Measurements from ENCODE around the gene TASOR2. TPM values are rescaled to one million over a fixed set of nuclear protein-coding genes. Genes with fewer than 3 reads are reported as not detected.

The TASOR2 gene
- total RNA-seq, 1 donor from 2014 or later = 62.6 TPM

DNA sequence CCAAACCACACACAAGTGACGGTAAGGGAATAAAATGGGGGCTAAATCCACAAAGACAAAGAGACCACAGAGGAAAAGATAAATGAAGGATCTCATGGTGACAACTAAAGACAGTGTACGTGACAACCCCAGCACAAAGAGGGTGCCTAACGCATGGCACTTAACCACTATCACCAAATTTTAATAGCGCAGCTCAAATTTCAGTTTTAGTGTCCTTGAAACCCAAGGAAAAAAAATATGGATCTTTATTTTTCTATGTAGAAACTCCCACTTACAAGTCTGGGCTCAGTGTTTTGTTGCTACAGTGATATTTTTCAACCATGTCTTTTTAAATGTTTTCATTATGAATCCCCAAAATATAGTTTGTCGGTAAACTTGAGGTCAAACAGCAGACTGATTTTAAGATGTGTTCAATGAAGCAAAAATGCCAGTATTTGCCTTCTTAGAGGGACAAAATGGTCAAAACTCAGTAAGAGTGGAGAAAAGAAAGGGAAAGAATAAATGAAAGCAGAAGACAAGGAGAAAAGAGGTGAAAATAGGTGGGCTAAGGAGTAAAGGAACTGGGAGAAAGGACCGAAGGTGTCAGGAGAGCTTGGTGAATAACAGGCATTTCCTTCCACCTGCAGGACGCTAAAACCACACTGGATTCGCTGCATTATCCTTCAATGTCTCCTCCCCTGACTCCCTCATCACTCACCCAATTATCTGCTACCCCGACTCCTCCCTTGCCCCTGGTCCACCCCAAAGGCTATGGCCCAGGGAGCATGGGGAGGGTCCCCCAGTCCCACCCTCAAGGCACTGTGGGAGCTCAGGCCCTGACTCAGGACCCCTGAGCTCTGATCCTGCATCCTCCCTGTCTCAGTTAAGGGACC, 21.7 kb upstream of the TASOR2 start:
- Mint-ChIP-seq H3K27me3 (ENCODE audit: low read depth) (no peaks in the 10 kb centered on the region), H3K4me1 (ENCODE audit: low read depth) (peaks cover 10% of the 10 kb centered on the region), H3K27ac (ENCODE audit: unreplicated experiment) (no peak overlapping the region), H3K9me3 (ENCODE audit: low read depth) (no peaks in the 10 kb centered on the region), H3K4me3 (ENCODE audit: unreplicated experiment) (no peak overlapping the region), H3K36me3 (ENCODE audit: low read depth) (no peaks in the 10 kb centered on the region)
- TF ChIP-seq, protein P1, sequence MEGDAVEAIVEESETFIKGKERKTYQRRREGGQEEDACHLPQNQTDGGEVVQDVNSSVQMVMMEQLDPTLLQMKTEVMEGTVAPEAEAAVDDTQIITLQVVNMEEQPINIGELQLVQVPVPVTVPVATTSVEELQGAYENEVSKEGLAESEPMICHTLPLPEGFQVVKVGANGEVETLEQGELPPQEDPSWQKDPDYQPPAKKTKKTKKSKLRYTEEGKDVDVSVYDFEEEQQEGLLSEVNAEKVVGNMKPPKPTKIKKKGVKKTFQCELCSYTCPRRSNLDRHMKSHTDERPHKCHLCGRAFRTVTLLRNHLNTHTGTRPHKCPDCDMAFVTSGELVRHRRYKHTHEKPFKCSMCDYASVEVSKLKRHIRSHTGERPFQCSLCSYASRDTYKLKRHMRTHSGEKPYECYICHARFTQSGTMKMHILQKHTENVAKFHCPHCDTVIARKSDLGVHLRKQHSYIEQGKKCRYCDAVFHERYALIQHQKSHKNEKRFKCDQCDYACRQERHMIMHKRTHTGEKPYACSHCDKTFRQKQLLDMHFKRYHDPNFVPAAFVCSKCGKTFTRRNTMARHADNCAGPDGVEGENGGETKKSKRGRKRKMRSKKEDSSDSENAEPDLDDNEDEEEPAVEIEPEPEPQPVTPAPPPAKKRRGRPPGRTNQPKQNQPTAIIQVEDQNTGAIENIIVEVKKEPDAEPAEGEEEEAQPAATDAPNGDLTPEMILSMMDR (IDR thresholded peaks at IDR 0.05) = no peak
- DNase-seq (ENCODE audit: low spot score) = no peak

DNA sequence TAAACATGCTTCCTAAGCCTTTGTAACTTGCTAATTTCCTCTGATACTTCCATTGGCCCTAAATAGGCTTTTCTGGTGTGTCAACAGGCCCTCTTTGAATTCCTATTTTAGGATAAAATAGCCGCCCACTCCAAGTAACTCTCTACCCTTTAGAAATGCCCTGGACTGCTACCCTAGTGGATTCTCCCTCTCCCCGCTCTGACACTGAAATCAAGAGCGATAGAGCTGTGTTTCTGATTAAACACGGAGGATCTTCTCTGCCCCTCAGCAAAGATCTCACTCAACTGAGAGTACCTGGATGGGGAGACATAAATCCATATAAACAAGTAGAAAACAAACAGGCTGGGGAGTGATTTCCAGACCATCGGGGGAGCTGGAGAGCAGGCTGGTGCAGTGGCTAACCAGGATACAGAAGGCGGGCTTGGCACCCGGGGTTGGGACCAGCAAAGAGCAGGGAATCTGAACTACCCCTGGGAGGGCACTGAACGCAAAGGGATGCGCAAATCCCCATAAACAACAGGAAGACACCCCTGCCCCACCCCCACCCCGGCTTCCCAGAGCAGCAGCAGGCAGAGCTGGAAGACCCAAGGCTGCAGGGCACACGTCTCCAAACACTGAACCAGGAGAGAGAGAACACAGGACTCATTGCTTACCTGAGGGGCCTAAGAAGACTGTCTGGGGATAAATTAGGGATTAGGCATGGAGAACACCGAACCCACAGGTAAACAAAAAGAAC, 20.8 kb upstream of the TASOR2 start:
- H3K36me3 Mint-ChIP-seq (ENCODE audit: low read depth) = no peaks in the 10 kb centered on the region
- no peak overlapping the region for H3K4me3 Mint-ChIP-seq (ENCODE audit: unreplicated experiment)
- H3K27me3 Mint-ChIP-seq (ENCODE audit: low read depth) = no peaks in the 10 kb centered on the region
- no peak overlapping the region for H3K27ac Mint-ChIP-seq (ENCODE audit: unreplicated experiment)
- DNase-seq (ENCODE audit: low spot score) = no peak
- TF ChIP-seq, protein P1 (IDR thresholded peaks at IDR 0.05) = no peak
- H3K4me1 Mint-ChIP-seq (ENCODE audit: low read depth) = peaks cover 10% of the 10 kb centered on the region
- H3K9me3 Mint-ChIP-seq (ENCODE audit: low read depth) = no peaks in the 10 kb centered on the region

GRCh38 chr10:5665373-5666007, 19.1 kb upstream of the TASOR2 start:
- Mint-ChIP-seq H3K27ac (ENCODE audit: unreplicated experiment) (peak overlapping the region; percentile 30), H3K4me1 (ENCODE audit: low read depth) (peaks cover 10% of the 10 kb centered on the region), H3K27me3 (ENCODE audit: low read depth) (no peaks in the 10 kb centered on the region), H3K9me3 (ENCODE audit: low read depth) (no peaks in the 10 kb centered on the region), H3K36me3 (ENCODE audit: low read depth) (no peaks in the 10 kb centered on the region), H3K4me3 (ENCODE audit: unreplicated experiment) (peak overlapping the region; percentile 77)
- TF ChIP-seq, protein P1 (IDR thresholded peaks at IDR 0.05) = no peak
- DNase-seq (ENCODE audit: low spot score) = no peak

DNA sequence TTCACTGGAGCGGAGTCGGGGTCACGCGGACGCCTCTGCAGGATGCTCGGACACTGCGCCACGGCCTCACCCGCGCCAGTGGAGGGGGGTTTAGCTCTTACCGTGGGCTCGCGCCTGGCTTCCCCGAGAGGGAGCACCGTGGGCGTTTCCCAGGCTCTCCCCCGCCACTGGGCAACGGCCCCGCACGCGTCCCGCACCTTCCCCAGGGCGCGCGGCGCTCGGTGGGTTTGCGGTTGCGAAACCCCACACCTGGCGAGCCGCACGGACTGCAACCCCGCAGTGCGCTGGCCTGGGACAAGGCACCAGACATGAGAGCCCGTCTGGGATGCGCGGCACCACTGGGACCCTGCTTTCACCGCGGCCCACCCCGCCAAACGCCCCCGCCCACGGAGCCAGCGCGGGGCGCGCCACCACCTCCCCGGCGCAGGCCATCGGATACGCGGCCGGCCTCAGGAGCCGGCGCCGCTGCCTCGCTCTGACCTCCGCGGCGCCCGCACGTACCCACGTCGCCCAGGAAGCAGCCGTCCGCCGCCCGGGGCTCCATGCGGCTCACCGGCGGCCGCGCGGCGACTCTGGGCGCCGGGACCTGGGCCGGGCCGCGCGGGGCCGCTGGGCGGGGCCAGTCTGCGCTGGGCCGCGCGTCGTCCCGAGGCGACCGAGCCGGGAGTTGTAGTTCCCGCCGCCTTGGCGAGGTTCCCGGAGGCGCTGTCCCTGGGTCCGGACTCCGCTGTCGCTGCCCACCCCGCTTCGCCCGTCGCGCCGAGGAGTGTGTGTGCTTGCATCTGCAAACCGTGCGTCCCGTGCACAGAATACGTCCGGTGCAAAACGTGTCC, 18.4 kb upstream of the TASOR2 start, which contains the start of gene ASB13:
Gene ASB13 (minus strand): TSS at position 588 of the 833 bp plus-strand sequence. CDS start 44 bp downstream, at position 544.
- Mint-ChIP-seq H3K36me3 (ENCODE audit: low read depth) (no peaks in the 10 kb centered on the region), H3K4me1 (ENCODE audit: low read depth) (peaks cover 10% of the 10 kb centered on the region), H3K9me3 (ENCODE audit: low read depth) (no peaks in the 10 kb centered on the region), H3K27me3 (ENCODE audit: low read depth) (no peaks in the 10 kb centered on the region), H3K27ac (ENCODE audit: unreplicated experiment) (peak within 1 kb of the TSS; percentile 61), H3K4me3 (ENCODE audit: unreplicated experiment) (peak within 1 kb of the TSS; percentile 85)
- TF ChIP-seq, protein P1 (IDR thresholded peaks at IDR 0.05) = peak; percentile 33
- no peak for DNase-seq (ENCODE audit: low spot score)
